ENCODE data around the gene PTCD3.

PTCD3 gene

DNA sequence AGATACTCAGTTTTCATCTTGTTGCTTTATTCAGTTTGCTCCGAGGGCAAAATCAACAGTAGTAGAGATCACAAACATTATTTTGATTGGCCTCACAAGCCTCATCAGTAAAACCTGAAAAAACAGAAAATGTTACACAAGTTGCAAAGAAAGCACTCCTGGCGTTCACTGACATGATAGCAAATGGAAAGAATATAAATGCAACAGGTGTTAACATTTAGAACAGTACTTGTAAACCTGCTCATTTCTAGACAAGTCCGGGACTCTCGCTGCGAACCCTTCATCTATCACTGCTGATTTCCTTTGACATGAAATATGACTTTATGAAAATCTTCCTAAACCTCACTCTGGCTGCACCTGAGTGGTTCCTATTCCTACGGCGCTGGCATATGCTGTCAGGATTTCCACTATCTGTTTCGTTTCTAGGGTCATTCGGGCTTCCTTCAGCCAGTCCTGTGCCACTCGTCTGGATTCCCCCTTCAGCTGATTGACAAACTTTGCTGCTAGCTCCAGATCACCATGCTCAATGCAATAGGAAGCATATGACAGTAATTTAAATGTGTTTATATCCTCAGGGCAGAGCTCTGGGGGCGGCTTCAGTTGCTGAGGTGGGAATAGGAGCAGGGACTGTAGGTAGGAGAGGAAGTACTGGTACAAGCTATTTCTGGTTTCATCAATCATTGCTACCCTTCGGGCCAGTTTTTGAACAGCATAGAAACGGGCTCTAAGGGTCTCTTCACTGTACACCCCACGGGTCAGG, 38.1 kb downstream of the PTCD3 start:
- no peak for DNase-seq (ENCODE audit: low read depth in 2 of 2)

DNA sequence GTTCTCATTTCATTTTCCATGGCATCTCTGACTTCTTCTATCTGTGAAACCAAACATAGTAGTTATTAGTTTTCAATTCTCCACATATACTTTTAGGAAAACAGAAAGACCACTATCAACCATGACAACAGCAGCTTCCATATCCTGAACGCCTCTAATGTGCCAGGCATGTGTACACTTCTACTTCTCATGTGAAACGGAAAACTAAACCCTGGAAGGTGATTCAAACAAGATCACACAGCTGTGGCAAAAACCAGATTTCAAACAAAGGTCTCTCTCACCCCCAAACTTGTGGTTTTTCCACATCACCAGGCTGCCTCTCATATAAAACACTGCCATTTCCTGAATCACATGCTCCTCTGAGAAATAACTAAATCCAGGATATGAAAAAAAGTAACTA, 41.8 kb downstream of the PTCD3 start:
- DNase-seq (ENCODE audit: low read depth in 2 of 2), result no peak

GRCh38 chr2:86150502-86150901, 44.5 kb downstream of the PTCD3 start:
- no peak for DNase-seq (ENCODE audit: low read depth in 2 of 2)

GRCh38 chr2:86157009-86157556, 51.0 kb downstream of the PTCD3 start:
- DNase-seq (ENCODE audit: low read depth in 2 of 2), result no peak

DNA sequence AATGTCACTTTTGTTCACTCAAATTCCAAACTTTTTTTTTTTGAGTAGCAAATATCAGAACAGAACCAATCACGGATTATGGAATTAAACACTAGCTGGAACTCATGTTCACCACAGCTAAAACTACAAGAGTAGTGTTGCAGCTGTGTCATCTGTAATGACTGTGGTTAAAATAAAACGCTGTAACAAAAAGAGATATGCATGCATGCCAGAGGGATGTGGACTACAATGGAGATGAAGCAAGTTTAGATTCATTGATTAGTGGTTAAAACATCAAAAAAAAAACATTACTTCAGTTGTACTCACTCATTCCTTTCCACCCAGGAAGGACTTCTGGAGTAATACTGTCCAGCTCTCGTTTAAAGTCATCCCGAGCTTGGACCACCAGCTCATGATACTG, 52.3 kb downstream of the PTCD3 start:
- DNase-seq (ENCODE audit: low read depth in 2 of 2), result no peak

GRCh38 chr2:86160156-86160952, 54.3 kb downstream of the PTCD3 start:
- DNase-seq (ENCODE audit: low read depth in 2 of 2), result no peak

GRCh38 chr2:86170449-86170848, 64.4 kb downstream of the PTCD3 start:
- no peak for DNase-seq (ENCODE audit: low read depth in 2 of 2)

- no peak for DNase-seq (ENCODE audit: low read depth in 2 of 2)
Measured at GRCh38 chr2:86171295-86171694, 65.3 kb downstream of the PTCD3 start.

GRCh38 chr2:86172610-86173009, 66.6 kb downstream of the PTCD3 start:
- DNase-seq (ENCODE audit: low read depth in 2 of 2), result no peak

GRCh38 chr2:86174445-86174844, 68.4 kb downstream of the PTCD3 start:
- no peak for DNase-seq (ENCODE audit: low read depth in 2 of 2)

GRCh38 chr2:86175828-86176227, 69.8 kb downstream of the PTCD3 start:
- DNase-seq (ENCODE audit: low read depth in 2 of 2), result no peak

DNA sequence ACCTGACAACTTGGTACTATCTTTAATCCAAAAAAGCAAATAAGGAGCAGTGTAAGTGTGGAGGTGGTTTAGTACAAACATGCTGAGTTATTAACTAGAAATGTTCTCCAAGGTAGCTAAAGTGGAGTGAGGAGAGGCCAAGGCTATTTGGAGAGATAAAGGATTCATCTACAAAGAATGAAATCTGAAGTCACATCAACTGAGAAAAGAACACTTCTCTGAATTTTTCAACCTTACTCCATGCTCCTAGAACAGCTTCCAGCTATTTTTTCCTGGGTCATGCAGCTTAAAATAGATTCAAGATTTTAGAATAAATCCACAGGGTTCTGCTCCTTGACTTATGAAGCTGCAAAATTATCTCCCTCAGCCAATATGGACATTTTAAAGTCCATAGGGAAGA, 70.6 kb downstream of the PTCD3 start:
- no peak for DNase-seq (ENCODE audit: low read depth in 2 of 2)

- DNase-seq (ENCODE audit: low read depth in 2 of 2), result no peak
Measured at GRCh38 chr2:86185517-86186212, 79.6 kb downstream of the PTCD3 start.

DNA sequence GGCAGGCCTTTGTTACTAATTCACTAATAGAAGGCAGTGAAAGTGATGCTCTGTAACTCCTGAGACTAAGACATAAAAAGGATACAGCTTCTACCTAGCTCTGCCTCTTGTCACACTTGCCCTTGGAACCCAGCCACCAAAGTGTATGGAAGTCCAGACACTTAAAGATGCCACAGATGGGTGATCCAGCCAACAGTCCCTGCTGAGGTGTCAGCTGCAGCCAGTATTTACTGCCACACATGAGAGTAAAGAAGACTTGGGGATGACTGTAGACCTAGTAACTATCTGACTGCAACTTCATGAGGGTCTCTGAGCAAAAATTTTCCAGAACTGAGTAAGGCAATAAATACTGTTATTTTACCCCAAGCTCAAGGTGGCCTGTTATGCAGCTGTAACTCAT, 80.4 kb downstream of the PTCD3 start:
- no peak for DNase-seq (ENCODE audit: low read depth in 2 of 2)

- no peak for DNase-seq (ENCODE audit: low read depth in 2 of 2)
Measured at GRCh38 chr2:86189782-86190416, 83.9 kb downstream of the PTCD3 start.
